SK-N-SH treated with all-trans-retinoic acid at 6 μM for 48 hours (cell line): ENCODE measurements around the gene RASAL2.

Experiments
- ATAC-seq: fragments of 200-7000 bp; cut with Tn5 transposase; 3 replicates; pipeline ENCODE4 v1.9.1; 2020; ENCODE audit warnings: mild to moderate bottlenecking, moderate library complexity
- ARNTL ChIP-seq: fragments of 450-650 bp; formaldehyde crosslinking; IDR thresholded peaks from 2 replicates; pipeline ENCODE4 v1.5.0; 2020; ENCODE audit warnings: low read depth, mild to moderate bottlenecking, moderate library complexity, borderline replicate concordance
- BACH2 ChIP-seq: fragments of 250-450 bp; sonication (Bioruptor Pico); IDR thresholded peaks from 2 replicates; pipeline ENCODE4 v1.9.0; 2021; ENCODE audit warnings: mild to moderate bottlenecking, borderline replicate concordance
- CSDC2 ChIP-seq: fragments of 250-450 bp; sonication (Bioruptor Pico); IDR thresholded peaks from 2 replicates; pipeline ENCODE4 v1.5.0; 2020; ENCODE audit warnings: mild to moderate bottlenecking, moderate library complexity
- CSRNP3 ChIP-seq: fragments of 250-450 bp; sonication (Bioruptor Pico); IDR thresholded peaks from 2 replicates; pipeline ENCODE4 v1.5.1; 2021; ENCODE audit warnings: mild to moderate bottlenecking, moderate library complexity
- ESRRG ChIP-seq: fragments of 250-450 bp; sonication (Bioruptor Pico); IDR thresholded peaks from 2 replicates; pipeline ENCODE4 v1.6.1; 2021; ENCODE audit warnings: mild to moderate bottlenecking
- GLIS3 ChIP-seq: fragments of 250-450 bp; sonication (Bioruptor Pico); IDR thresholded peaks from 2 replicates; pipeline ENCODE4 v1.5.0; 2020; ENCODE audit warnings: mild to moderate bottlenecking, moderate library complexity
- ISL1 ChIP-seq: fragments of 250-450 bp; sonication (Bioruptor Pico); IDR thresholded peaks from 2 replicates; pipeline ENCODE4 v2.1.2; 2022; ENCODE audit warnings: mild to moderate bottlenecking, moderate library complexity
- OSR1 ChIP-seq: fragments of 250-450 bp; sonication (Bioruptor Pico); IDR thresholded peaks from 2 replicates; pipeline ENCODE4 v1.8.0; 2022; ENCODE audit warnings: moderate library complexity, mild to moderate bottlenecking, inconsistent platforms
- PPARA ChIP-seq: fragments of 250-450 bp; sonication (Bioruptor Pico); IDR thresholded peaks from 2 replicates; pipeline ENCODE4 v1.5.0; 2020; ENCODE audit warnings: mild to moderate bottlenecking, borderline replicate concordance
- SNAI2 ChIP-seq: fragments of 250-450 bp; sonication (Bioruptor Pico); IDR thresholded peaks from 2 replicates; pipeline ENCODE4 v1.5.0; 2020; ENCODE audit warnings: mild to moderate bottlenecking, moderate library complexity
- TCF4 ChIP-seq: fragments of 250-450 bp; sonication (Bioruptor Pico); IDR thresholded peaks from 2 replicates; pipeline ENCODE4 v1.8.0; 2021; ENCODE audit warnings: mild to moderate bottlenecking, moderate library complexity, borderline replicate concordance
- TOX ChIP-seq: fragments of 250-450 bp; sonication (Bioruptor Pico); IDR thresholded peaks from 2 replicates; pipeline ENCODE4 v1.8.0; 2021; ENCODE audit warnings: mild to moderate bottlenecking, moderate library complexity, borderline replicate concordance
- TSHZ2 ChIP-seq: fragments of 250-450 bp; sonication (Bioruptor Pico); IDR thresholded peaks from 2 replicates; pipeline ENCODE4 v1.5.0; 2020; ENCODE audit warnings: mild to moderate bottlenecking, moderate library complexity
- ZC3H10 ChIP-seq: fragments of 250-450 bp; sonication (Bioruptor Pico); IDR thresholded peaks from 2 replicates; pipeline ENCODE4 v1.5.1; 2021; ENCODE audit warnings: mild to moderate bottlenecking, moderate library complexity
- ZFP30 ChIP-seq: fragments of 450-650 bp; formaldehyde crosslinking; IDR thresholded peaks from 2 replicates; pipeline ENCODE4 v1.5.0; 2022; ENCODE audit warnings: mild to moderate bottlenecking, moderate library complexity
- ZNF565 ChIP-seq: fragments of 450-650 bp; formaldehyde crosslinking; conservative IDR thresholded peaks from 2 replicates; pipeline ENCODE4 v1.5.0; 2020; ENCODE audit warnings: low read depth, mild to moderate bottlenecking, moderate library complexity
- ZNF70 ChIP-seq: fragments of 450-650 bp; formaldehyde crosslinking; IDR thresholded peaks from 2 replicates; pipeline ENCODE4 v1.5.0; 2020; ENCODE audit warnings: mild to moderate bottlenecking, moderate library complexity
- ZNF8 ChIP-seq: fragments of 450-650 bp; formaldehyde crosslinking; IDR thresholded peaks from 2 replicates; pipeline ENCODE4 v1.5.0; 2020; ENCODE audit warnings: mild to moderate bottlenecking, moderate library complexity
- TF ChIP-seq, protein P1 (sequence below): fragments of 250-450 bp; sonication (Bioruptor Pico); IDR thresholded peaks from 2 replicates; pipeline ENCODE4 v1.8.0; 2020; ENCODE audit warnings: mild to moderate bottlenecking, moderate library complexity, borderline replicate concordance
- TF ChIP-seq, protein P2 (sequence below): fragments of 250-450 bp; sonication (Bioruptor Pico); IDR thresholded peaks from 2 replicates; pipeline ENCODE4 v1.8.0; 2021; ENCODE audit warnings: low read depth, mild to moderate bottlenecking, moderate library complexity, borderline replicate concordance

The RASAL2 gene

DNA sequence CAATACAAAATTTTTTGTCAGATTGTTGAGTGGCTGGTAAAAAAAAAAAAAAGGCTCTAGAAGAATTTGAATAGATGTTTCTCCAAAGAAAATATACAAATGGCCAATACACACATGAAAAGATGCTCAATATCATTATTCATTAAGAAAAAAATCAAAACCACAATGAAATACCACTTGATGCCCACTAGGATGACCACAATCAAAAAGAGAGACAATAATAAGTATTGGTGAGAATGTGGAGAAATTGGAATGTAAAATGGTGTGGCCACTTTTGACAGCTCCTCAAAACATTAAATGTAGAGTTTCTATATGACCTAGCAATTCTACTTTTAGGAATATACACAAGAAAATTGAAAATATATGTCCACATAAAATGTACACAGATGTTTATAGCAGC lies 302.9 kb downstream of the RASAL2 start:
- no peak for TF ChIP-seq TOX
- no peak for TF ChIP-seq PPARA (CRISPR knock-in tag)
- TF ChIP-seq ZFP30 (CRISPR knock-in tag), result no peak
- TF ChIP-seq OSR1, result no peak
- TF ChIP-seq, protein P1, sequence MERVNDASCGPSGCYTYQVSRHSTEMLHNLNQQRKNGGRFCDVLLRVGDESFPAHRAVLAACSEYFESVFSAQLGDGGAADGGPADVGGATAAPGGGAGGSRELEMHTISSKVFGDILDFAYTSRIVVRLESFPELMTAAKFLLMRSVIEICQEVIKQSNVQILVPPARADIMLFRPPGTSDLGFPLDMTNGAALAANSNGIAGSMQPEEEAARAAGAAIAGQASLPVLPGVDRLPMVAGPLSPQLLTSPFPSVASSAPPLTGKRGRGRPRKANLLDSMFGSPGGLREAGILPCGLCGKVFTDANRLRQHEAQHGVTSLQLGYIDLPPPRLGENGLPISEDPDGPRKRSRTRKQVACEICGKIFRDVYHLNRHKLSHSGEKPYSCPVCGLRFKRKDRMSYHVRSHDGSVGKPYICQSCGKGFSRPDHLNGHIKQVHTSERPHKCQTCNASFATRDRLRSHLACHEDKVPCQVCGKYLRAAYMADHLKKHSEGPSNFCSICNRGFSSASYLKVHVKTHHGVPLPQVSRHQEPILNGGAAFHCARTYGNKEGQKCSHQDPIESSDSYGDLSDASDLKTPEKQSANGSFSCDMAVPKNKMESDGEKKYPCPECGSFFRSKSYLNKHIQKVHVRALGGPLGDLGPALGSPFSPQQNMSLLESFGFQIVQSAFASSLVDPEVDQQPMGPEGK, result no peak
- no peak for TF ChIP-seq CSRNP3 (CRISPR knock-in tag)
- no peak for TF ChIP-seq SNAI2 (CRISPR knock-in tag)
- no peak for TF ChIP-seq ZC3H10 (CRISPR knock-in tag)
- no peak for TF ChIP-seq ESRRG (CRISPR knock-in tag)
- TF ChIP-seq, protein P2, sequence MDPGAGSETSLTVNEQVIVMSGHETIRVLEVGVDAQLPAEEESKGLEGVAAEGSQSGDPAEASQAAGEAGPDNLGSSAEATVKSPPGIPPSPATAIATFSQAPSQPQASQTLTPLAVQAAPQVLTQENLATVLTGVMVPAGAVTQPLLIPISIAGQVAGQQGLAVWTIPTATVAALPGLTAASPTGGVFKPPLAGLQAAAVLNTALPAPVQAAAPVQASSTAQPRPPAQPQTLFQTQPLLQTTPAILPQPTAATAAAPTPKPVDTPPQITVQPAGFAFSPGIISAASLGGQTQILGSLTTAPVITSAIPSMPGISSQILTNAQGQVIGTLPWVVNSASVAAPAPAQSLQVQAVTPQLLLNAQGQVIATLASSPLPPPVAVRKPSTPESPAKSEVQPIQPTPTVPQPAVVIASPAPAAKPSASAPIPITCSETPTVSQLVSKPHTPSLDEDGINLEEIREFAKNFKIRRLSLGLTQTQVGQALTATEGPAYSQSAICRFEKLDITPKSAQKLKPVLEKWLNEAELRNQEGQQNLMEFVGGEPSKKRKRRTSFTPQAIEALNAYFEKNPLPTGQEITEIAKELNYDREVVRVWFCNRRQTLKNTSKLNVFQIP (CRISPR knock-in tag), result no peak
- no peak for ATAC-seq

DNA sequence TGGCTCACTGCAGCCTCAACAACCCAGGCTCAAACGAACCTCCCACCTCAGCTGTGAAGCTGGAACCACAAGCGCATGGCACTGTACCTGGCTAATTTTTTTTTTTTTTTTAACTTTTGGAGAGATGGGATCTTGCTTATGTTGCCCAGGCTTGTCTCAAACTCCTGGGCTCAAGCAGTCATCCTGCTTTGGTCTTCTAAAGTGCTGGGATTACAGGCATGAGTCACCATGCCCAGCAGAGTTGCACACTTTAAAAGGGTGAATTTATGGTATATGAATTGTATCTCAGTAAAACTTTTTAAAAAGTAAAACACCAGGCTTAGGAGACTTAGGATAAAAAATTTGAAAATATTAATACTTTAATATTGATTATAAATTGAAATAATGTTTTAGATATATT lies 303.8 kb downstream of the RASAL2 start:
- peak; percentile 81 for ATAC-seq
- TF ChIP-seq CSDC2 (CRISPR knock-in tag) (no peak), ISL1 (CRISPR knock-in tag) (no peak), ZNF565 (CRISPR knock-in tag) (no peak), ZC3H10 (CRISPR knock-in tag) (no peak), TCF4 (CRISPR knock-in tag) (no peak), ARNTL (CRISPR knock-in tag) (no peak), ZFP30 (CRISPR knock-in tag) (no peak), ZNF8 (CRISPR knock-in tag) (no peak), GLIS3 (no peak), TSHZ2 (CRISPR knock-in tag) (no peak), BACH2 (no peak), ZNF70 (CRISPR knock-in tag) (no peak), PPARA (CRISPR knock-in tag) (no peak), CSRNP3 (CRISPR knock-in tag) (no peak), ESRRG (CRISPR knock-in tag) (no peak)
- TF ChIP-seq, protein P2 (CRISPR knock-in tag), result no peak
- TF ChIP-seq, protein P1, result no peak
